ENCODE data around the gene LRRC47.

- TF ChIP-seq CTCF (IDR thresholded peaks at IDR 0.05), result no peak
- no peak for TF ChIP-seq EP300 (IDR thresholded peaks at IDR 0.05)
These were observed 3.8 kb upstream of the LRRC47 start for GRCh38 chr1:3799976-3800685.
